GM18520 (cell line): Measurements from ENCODE around the gene SNRPA.
"Not testable (repeated sequence)": the region's sequence is repeated elsewhere in the genome, so short reads cannot be mapped to it uniquely, and the experiment has no call there.

Experiments
- ATAC-seq: cut with Tn5 transposase; IDR thresholded peaks from one replicate; pipeline ENCODE4 v1.9.1; 2021; ENCODE audit not compliant: unreplicated experiment

The SNRPA gene

GRCh38 chr19:40811478-40812341, 60.7 kb downstream of the SNRPA start:
- no peak for ATAC-seq

GRCh38 chr19:40812571-40812970, 61.6 kb downstream of the SNRPA start:
- ATAC-seq, result not testable (repeated sequence)

- no peak for ATAC-seq
Measured at GRCh38 chr19:40813182-40813581, 62.2 kb downstream of the SNRPA start.
